ENCODE data around the gene SMC1B. TPM values are rescaled to one million over a fixed set of nuclear protein-coding genes. Genes with fewer than 3 reads are reported as not detected.

The SMC1B gene
- total and polyA plus RNA-seq, 2 experiments from 2014 or later: 0.10 TPM; not detected in 1

GRCh38 chr22:45451972-45452371, 38.6 kb upstream of the SMC1B start:
- no peaks in the 10 kb centered on the region for H3K27me3 ChIP-seq (ENCODE audit: insufficient read depth)
- no peaks in the 10 kb centered on the region for H4K20me1 ChIP-seq (replicated peaks; ENCODE audit: insufficient read depth)
- no peak overlapping the region for H3K4me3 ChIP-seq
- no peak overlapping the region for H2AFZ ChIP-seq
- no peaks in the 10 kb centered on the region for H3K36me3 ChIP-seq (ENCODE audit: insufficient read depth)
- no peak overlapping the region for H3K4me2 ChIP-seq
- no peaks in the 10 kb centered on the region for H3K9me3 Mint-ChIP-seq
- no peak for ATAC-seq
- no peak overlapping the region for H3K4me3 Mint-ChIP-seq
- peaks cover 5% of the 10 kb centered on the region for H3K27me3 Mint-ChIP-seq (ENCODE audit: insufficient read depth, low read depth, poor library complexity)
- DNase-seq (ENCODE audit: low spot score): no peak
- no peaks in the 10 kb centered on the region for H3K9me2 ChIP-seq (ENCODE audit: insufficient read depth)
- TF ChIP-seq EZH2 (IDR thresholded peaks at IDR 0.05; ENCODE audit: low read depth, unreplicated experiment) (no peak), ETS1 (IDR thresholded peaks at IDR 0.05) (no peak), JUNB (IDR thresholded peaks at IDR 0.05; ENCODE audit: unreplicated experiment) (no peak), CREB1 (CRISPR knock-in tag; IDR thresholded peaks at IDR 0.05; ENCODE audit: low read depth) (no peak)
- H3K36me3 Mint-ChIP-seq (ENCODE audit: low read depth): no peaks in the 10 kb centered on the region; the same call in 2 of the 3 replicates
- no peaks in the 10 kb centered on the region for H3K4me1 ChIP-seq (ENCODE audit: insufficient read depth)
- no peaks in the 10 kb centered on the region for H3K79me2 ChIP-seq (replicated peaks; ENCODE audit: insufficient read depth)
- no peak overlapping the region for H3K27ac Mint-ChIP-seq
- H3F3A ChIP-seq (replicated peaks; ENCODE audit: low read depth): no peaks in the 10 kb centered on the region
- H3K27ac ChIP-seq (ENCODE audit: low read depth): no peak overlapping the region
- H3K4me1 Mint-ChIP-seq: no peaks in the 10 kb centered on the region

GRCh38 chr22:45450921-45451651, 37.7 kb upstream of the SMC1B start:
- peaks cover 5% of the 10 kb centered on the region for H3K27me3 Mint-ChIP-seq (ENCODE audit: insufficient read depth, low read depth, poor library complexity)
- H3K4me3 Mint-ChIP-seq: no peak overlapping the region
- H3K4me3 ChIP-seq: no peak overlapping the region
- H2AFZ ChIP-seq: no peak overlapping the region
- H3K4me1 Mint-ChIP-seq: no peaks in the 10 kb centered on the region
- H3K36me3 Mint-ChIP-seq (ENCODE audit: low read depth): no peaks in the 10 kb centered on the region
- no peak overlapping the region for H3K27ac ChIP-seq (ENCODE audit: low read depth)
- H3K27me3 ChIP-seq (ENCODE audit: insufficient read depth): no peaks in the 10 kb centered on the region
- H3K27ac Mint-ChIP-seq: no peak overlapping the region
- H4K20me1 ChIP-seq (replicated peaks; ENCODE audit: insufficient read depth): no peaks in the 10 kb centered on the region
- H3K4me2 ChIP-seq: no peak overlapping the region
- TF ChIP-seq REST (IDR thresholded peaks at IDR 0.05; ENCODE audit: unreplicated experiment) (no peak), EZH2phosphoT487 (IDR thresholded peaks at IDR 0.05; ENCODE audit: unreplicated experiment) (no peak), ZNF114 (CRISPR knock-in tag; IDR thresholded peaks at IDR 0.05) (no peak), STAT1 (IDR thresholded peaks at IDR 0.05; ENCODE audit: unreplicated experiment) (no peak), ZNF331 (CRISPR knock-in tag; IDR thresholded peaks at IDR 0.05; ENCODE audit: low read depth) (no peak), ZNF462 (CRISPR knock-in tag; IDR thresholded peaks at IDR 0.05) (no peak), POLR2AphosphoS5 (IDR thresholded peaks at IDR 0.05; ENCODE audit: low read depth) (no peak)
- no peaks in the 10 kb centered on the region for H3K9me2 ChIP-seq (ENCODE audit: insufficient read depth)
- no peaks in the 10 kb centered on the region for H3F3A ChIP-seq (replicated peaks; ENCODE audit: low read depth)
- no peak for DNase-seq (ENCODE audit: low spot score)
- no peaks in the 10 kb centered on the region for H3K36me3 ChIP-seq (ENCODE audit: insufficient read depth)
- no peaks in the 10 kb centered on the region for H3K79me2 ChIP-seq (replicated peaks; ENCODE audit: insufficient read depth)
- no peaks in the 10 kb centered on the region for H3K9me3 Mint-ChIP-seq
- no peaks in the 10 kb centered on the region for H3K4me1 ChIP-seq (ENCODE audit: insufficient read depth)
- ATAC-seq: no peak
